Liver (tissue), 9 donors: ENCODE measurements around the gene ZNF653. TPM values are rescaled to one million over a fixed set of nuclear protein-coding genes. Genes with fewer than 3 reads are reported as not detected.

Source experiments
- DNase-seq: peaks from one replicate; pipeline ENCODE4 v3.0.0-alpha.2; 2017; ENCODE audit warnings: low spot score
- H3K27ac ChIP-seq, 2 donors: one replicate each; pipeline ENCODE4 v1.7.0; 2013; ENCODE audit warnings: inconsistent platforms in 2 of 2, low read length in 2 of 2, control low read depth in 1 of 2, low read depth in 1 of 2, mild to moderate bottlenecking in 1 of 2
- H3K27me3 ChIP-seq, 4 donors: one replicate each; pipeline versions ENCODE4 v1.6.1 to v1.7.0; 2013; ENCODE audit warnings: low read length in 3 of 4, inconsistent platforms in 1 of 4, mild to moderate bottlenecking in 1 of 4, moderate library complexity in 1 of 4; ENCODE audit not compliant: control insufficient read depth in 4 of 4, insufficient read depth in 4 of 4
- H3K36me3 ChIP-seq, 4 donors: one replicate each; pipeline versions ENCODE4 v1.6.1 to v1.7.0; 2013; ENCODE audit warnings: low read length in 3 of 4, mild to moderate bottlenecking in 3 of 4, low read depth in 1 of 4, moderate library complexity in 1 of 4; ENCODE audit not compliant: control insufficient read depth in 4 of 4, insufficient read depth in 3 of 4
- H3K4me1 ChIP-seq, 4 donors: one replicate each; pipeline versions ENCODE4 v1.6.1 to v1.7.0; 2013; ENCODE audit warnings: low read length in 3 of 4, mild to moderate bottlenecking in 3 of 4, moderate library complexity in 1 of 4; ENCODE audit not compliant: control insufficient read depth in 4 of 4, insufficient read depth in 4 of 4
- H3K4me3 ChIP-seq, 3 donors: one replicate each; pipeline versions ENCODE4 v1.6.1 to v1.7.0; 2013; ENCODE audit warnings: low read length in 3 of 3, control low read depth in 1 of 3, low read depth in 1 of 3, mild to moderate bottlenecking in 1 of 3
- H3K9ac ChIP-seq, 2 donors: one replicate each; pipeline ENCODE4 v1.7.0; 2013; ENCODE audit warnings: low read length in 2 of 2, mild to moderate bottlenecking in 2 of 2, moderate library complexity in 2 of 2, control low read depth in 1 of 2, low read depth in 1 of 2
- H3K9me3 ChIP-seq, 4 donors: one replicate each; pipeline versions ENCODE4 v1.6.1 to v1.7.0; 2013; ENCODE audit warnings: low read length in 3 of 4; ENCODE audit not compliant: control insufficient read depth in 4 of 4
- EGR1 ChIP-seq, 2 donors: IDR thresholded peaks; 2 replicates each; pipeline ENCODE4 v1.6.1; 2016 to 2018; ENCODE audit warnings: antibody characterized with exemption in 2 of 2, low read depth in 2 of 2
- FOXA1 ChIP-seq: IDR thresholded peaks from 2 replicates; pipeline ENCODE4 v1.6.1; 2016; ENCODE audit warnings: antibody characterized with exemption
- FOXA2 ChIP-seq: IDR thresholded peaks from 2 replicates; pipeline ENCODE4 v1.6.1; 2016; ENCODE audit warnings: antibody characterized with exemption
- GABPA ChIP-seq, 2 donors: IDR thresholded peaks in 1 of 2; conservative IDR thresholded peaks in 1 of 2; 2 replicates each; pipeline ENCODE4 v1.6.1; 2016; ENCODE audit warnings: antibody characterized with exemption in 2 of 2, mild to moderate bottlenecking in 1 of 2, moderate library complexity in 1 of 2
- HNF4G ChIP-seq: IDR thresholded peaks from 2 replicates; pipeline ENCODE4 v1.6.1; 2016; ENCODE audit warnings: antibody characterized with exemption
- JUND ChIP-seq, 2 donors: IDR thresholded peaks; 2 replicates each; pipeline ENCODE4 v1.6.1; 2016; ENCODE audit warnings: antibody characterized with exemption in 2 of 2
- RAD21 ChIP-seq, 2 donors: IDR thresholded peaks; 2 replicates each; pipeline ENCODE4 v1.6.1; 2016; ENCODE audit warnings: antibody characterized with exemption in 2 of 2, mild to moderate bottlenecking in 2 of 2
- TAF1 ChIP-seq: conservative IDR thresholded peaks from 2 replicates; pipeline ENCODE4 v1.6.1; 2016; ENCODE audit warnings: antibody characterized with exemption, mild to moderate bottlenecking
- WGBS: extraction: QIAGEN DNeasy Blood & Tissue Kit; methylation state at CpG from one replicate; pipeline ENCODE4 v1.1.7; 2013; 5-methylcytosine and 5-hydroxymethylcytosine counted together
- polyA plus RNA-seq, 2 donors: library from polyadenylated mRNA; stranded (reverse) in 1 of 2; unstranded in 1 of 2; fragments of 200-250 nt in 1 of 2; fragments of >200 nt in 1 of 2; fragmentation: Nextera tagmentation in 1 of 2; extraction: Ambion mirVana in 1 of 2; gene quantifications; one replicate each; pipeline versions ENCODE4 v1.2.1 to v1.2.3, GENCODE V29; 2013 to 2015
- total RNA-seq, 2 donors: library from RNA; depleted of rRNA; stranded (reverse); fragments of >200 nt; gene quantifications; one replicate each; pipeline ENCODE4 v1.2.3, GENCODE V29; 2014
- TF ChIP-seq, protein P1 (sequence below): IDR thresholded peaks from 2 replicates; pipeline ENCODE4 v1.6.1; 2016; ENCODE audit warnings: antibody characterized with exemption, mild to moderate bottlenecking
- TF ChIP-seq, protein P2 (sequence below): IDR thresholded peaks from 2 replicates; pipeline ENCODE4 v1.6.1; 2016; ENCODE audit warnings: antibody characterized with exemption
- TF ChIP-seq, protein P3 (sequence below): IDR thresholded peaks from 2 replicates; pipeline ENCODE4 v1.6.1; 2016; ENCODE audit warnings: antibody characterized with exemption
- TF ChIP-seq, protein P4 (sequence below): fragments of 150-350 bp; IDR thresholded peaks from 2 replicates; pipeline ENCODE4 v1.5.1; 2017; ENCODE audit warnings: improper control_type of control experiment, low read depth, low read length; ENCODE audit not compliant: missing input control
- donor health status: healthy.
- donor health status: healthy.
- donor health status: healthy.
- donor health status: healthy.
- donor health status: healthy.

Gene ZNF653
- total and polyA plus RNA-seq, 4 donors = 1.3 to 4.6 (median 3.1) TPM

DNA sequence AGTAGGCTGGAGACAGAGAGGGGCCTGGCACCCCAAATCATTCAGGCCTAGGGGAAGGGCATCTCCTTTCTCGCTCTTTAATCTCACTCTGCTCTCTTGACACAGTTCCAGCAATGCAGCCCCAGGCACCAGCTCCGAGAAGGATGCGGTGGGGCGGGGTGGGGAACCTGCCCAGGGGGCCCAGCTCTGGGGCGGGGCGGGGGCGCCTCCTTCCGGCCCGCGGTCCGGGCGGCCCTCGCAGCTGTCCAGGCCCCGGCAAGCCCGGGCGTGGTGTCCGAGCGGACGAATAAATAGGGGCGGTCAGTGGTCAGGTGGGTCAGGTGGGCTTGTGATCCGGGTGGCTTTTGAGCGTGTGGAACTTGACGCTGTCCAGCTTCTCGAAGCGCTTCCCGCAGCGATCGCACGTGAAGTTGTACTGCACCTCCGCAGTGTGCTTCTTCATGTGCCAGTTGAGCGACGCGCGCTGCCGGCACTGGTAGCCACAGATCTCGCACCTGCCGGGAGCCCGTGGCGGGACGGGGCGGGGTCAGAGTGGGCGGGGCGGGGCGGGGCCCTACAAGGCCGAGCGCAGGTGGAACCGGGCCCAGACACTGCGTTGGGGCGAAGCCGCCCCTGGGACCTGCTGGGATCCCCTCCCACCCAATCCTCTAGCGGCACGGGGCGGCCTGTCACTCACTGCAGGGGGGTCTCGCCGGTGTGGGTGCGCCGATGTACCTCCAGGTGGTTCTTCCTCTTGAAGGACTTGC, 22.1 kb downstream of the ZNF653 start:
- Histone ChIP-seq H3K9ac (no peak overlapping the region), H3K36me3 (peaks cover 0 to 5% (median 0%) of the 10 kb centered on the region in 4 donors), H3K4me3 (no peak overlapping the region), H3K4me1 (peaks cover 14 to 25% (median 17%) of the 10 kb centered on the region in 4 donors), H3K27ac (no peak overlapping the region), H3K27me3 (peaks cover 0 to 3% (median 0%) of the 10 kb centered on the region in 4 donors), H3K9me3 (no peaks in the 10 kb centered on the region)
- TF ChIP-seq, protein P1, sequence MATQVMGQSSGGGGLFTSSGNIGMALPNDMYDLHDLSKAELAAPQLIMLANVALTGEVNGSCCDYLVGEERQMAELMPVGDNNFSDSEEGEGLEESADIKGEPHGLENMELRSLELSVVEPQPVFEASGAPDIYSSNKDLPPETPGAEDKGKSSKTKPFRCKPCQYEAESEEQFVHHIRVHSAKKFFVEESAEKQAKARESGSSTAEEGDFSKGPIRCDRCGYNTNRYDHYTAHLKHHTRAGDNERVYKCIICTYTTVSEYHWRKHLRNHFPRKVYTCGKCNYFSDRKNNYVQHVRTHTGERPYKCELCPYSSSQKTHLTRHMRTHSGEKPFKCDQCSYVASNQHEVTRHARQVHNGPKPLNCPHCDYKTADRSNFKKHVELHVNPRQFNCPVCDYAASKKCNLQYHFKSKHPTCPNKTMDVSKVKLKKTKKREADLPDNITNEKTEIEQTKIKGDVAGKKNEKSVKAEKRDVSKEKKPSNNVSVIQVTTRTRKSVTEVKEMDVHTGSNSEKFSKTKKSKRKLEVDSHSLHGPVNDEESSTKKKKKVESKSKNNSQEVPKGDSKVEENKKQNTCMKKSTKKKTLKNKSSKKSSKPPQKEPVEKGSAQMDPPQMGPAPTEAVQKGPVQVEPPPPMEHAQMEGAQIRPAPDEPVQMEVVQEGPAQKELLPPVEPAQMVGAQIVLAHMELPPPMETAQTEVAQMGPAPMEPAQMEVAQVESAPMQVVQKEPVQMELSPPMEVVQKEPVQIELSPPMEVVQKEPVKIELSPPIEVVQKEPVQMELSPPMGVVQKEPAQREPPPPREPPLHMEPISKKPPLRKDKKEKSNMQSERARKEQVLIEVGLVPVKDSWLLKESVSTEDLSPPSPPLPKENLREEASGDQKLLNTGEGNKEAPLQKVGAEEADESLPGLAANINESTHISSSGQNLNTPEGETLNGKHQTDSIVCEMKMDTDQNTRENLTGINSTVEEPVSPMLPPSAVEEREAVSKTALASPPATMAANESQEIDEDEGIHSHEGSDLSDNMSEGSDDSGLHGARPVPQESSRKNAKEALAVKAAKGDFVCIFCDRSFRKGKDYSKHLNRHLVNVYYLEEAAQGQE = no peak
- no peak for TF ChIP-seq GABPA (IDR thresholded peaks at IDR 0.05 in 1 of 2, conservative IDR thresholded peaks at IDR 0.05 in 1 of 2)
- no peak for TF ChIP-seq HNF4G
- no peak for TF ChIP-seq TAF1
- TF ChIP-seq JUND (IDR thresholded peaks at IDR 0.05) = no peak
- TF ChIP-seq FOXA2 = no peak
- TF ChIP-seq, protein P2, sequence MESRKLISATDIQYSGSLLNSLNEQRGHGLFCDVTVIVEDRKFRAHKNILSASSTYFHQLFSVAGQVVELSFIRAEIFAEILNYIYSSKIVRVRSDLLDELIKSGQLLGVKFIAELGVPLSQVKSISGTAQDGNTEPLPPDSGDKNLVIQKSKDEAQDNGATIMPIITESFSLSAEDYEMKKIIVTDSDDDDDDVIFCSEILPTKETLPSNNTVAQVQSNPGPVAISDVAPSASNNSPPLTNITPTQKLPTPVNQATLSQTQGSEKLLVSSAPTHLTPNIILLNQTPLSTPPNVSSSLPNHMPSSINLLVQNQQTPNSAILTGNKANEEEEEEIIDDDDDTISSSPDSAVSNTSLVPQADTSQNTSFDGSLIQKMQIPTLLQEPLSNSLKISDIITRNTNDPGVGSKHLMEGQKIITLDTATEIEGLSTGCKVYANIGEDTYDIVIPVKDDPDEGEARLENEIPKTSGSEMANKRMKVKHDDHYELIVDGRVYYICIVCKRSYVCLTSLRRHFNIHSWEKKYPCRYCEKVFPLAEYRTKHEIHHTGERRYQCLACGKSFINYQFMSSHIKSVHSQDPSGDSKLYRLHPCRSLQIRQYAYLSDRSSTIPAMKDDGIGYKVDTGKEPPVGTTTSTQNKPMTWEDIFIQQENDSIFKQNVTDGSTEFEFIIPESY = no peak
- TF ChIP-seq, protein P3, sequence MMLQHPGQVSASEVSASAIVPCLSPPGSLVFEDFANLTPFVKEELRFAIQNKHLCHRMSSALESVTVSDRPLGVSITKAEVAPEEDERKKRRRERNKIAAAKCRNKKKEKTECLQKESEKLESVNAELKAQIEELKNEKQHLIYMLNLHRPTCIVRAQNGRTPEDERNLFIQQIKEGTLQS = no peak
- no peak for TF ChIP-seq RAD21 (IDR thresholded peaks at IDR 0.05)
- TF ChIP-seq EGR1 (IDR thresholded peaks at IDR 0.05; ENCODE audit: low read depth in 2 of 2) = no peak
- WGBS = 85% methylated on average over 57 of the region's 57 CpGs
- DNase-seq = no peak

DNA sequence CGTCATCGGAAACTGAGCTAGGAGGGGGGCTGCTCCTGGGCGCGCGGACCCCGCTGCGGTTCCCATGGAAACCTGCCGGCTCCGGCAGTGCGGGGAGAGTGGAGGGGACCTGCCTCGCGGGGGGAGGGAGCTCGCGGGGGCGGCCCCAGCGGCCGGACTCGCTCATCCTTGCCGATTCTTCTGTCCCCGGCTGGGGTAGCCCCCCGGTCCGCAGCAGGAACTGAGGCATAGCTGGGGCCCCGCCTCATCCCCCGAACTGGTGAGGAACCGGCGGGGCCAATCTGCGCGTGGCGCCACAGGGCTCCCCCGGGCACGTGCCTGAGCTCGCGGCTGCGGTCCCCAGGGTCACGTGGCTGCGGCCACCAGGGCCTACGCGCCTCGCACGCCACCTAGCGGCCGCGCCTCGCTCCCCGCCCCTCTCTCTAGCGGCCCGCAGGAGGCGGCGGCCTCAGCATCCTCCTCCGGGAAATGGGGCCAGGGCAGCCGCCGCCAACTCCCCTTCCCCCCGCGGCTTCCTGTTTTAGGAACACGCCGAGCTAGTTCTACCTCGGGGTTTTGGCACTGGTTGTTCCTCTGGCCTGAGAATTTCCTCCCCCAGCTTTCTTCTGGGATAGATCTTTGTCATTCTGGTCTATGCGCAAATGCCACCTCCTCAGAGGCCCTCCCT, 23.1 kb downstream of the ZNF653 start:
- Histone ChIP-seq H3K27me3 (peaks cover 0 to 3% (median 0%) of the 10 kb centered on the region in 4 donors), H3K36me3 (peaks cover 0 to 5% (median 0%) of the 10 kb centered on the region in 4 donors), H3K27ac (no peak overlapping the region), H3K9me3 (no peaks in the 10 kb centered on the region), H3K4me1 (peaks cover 14 to 25% (median 17%) of the 10 kb centered on the region in 4 donors), H3K4me3 (peak overlapping the region in 1 of 3 donors; percentile 27), H3K9ac (no peak overlapping the region)
- TF ChIP-seq FOXA1 (no peak), RAD21 (IDR thresholded peaks at IDR 0.05) (peak; percentile 71 to 81)
- TF ChIP-seq, protein P4, sequence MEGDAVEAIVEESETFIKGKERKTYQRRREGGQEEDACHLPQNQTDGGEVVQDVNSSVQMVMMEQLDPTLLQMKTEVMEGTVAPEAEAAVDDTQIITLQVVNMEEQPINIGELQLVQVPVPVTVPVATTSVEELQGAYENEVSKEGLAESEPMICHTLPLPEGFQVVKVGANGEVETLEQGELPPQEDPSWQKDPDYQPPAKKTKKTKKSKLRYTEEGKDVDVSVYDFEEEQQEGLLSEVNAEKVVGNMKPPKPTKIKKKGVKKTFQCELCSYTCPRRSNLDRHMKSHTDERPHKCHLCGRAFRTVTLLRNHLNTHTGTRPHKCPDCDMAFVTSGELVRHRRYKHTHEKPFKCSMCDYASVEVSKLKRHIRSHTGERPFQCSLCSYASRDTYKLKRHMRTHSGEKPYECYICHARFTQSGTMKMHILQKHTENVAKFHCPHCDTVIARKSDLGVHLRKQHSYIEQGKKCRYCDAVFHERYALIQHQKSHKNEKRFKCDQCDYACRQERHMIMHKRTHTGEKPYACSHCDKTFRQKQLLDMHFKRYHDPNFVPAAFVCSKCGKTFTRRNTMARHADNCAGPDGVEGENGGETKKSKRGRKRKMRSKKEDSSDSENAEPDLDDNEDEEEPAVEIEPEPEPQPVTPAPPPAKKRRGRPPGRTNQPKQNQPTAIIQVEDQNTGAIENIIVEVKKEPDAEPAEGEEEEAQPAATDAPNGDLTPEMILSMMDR = peak; percentile 81
- peak; percentile 82 for DNase-seq
- WGBS = 5% methylated on average over 58 of the region's 58 CpGs
